Hypothalamus (tissue), 51 donors: ENCODE data around the gene ARHGAP9.
A peak's percentile ranks its signal among the peaks of the same experiment; 100 is the strongest.

Source experiments
- DNase-seq, 51 donors: peaks; one replicate each; lab custom pipeline; 2025; lab: John Stamatoyannopoulos, UW

The ARHGAP9 gene

DNA sequence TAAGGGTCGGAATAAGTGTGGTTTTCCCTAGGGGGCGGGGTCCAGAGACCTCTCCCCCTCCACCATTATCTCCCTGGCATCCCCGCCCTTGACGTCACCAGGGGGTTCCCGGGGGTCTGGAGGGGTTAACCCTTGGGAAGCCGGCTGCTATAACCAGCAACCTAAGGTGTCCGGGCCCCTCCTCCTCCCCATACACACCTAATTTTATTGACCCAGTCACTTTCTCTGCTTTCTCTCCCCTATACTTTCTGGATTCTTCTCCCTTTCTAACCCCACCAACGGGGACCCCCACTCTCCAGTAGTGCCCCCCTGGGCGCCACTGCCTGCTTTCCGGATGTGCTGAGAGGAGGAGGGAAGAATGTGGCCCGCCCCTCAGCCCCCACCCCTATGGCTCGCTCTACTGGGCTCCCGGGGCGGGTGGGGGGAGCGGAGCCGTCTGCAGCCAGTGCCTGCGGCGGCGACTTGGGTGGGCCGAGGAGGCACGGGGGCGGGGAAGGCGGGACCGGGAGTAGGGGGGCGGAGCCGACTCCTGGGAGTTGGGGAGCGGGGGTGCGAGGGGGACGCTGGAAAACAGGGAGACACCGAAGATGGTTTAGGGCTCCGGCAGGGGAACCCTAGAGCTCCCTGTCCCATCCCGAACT is 18.3 kb downstream of the ARHGAP9 start:
- peak in 30 of 51 donors; percentile 10 to 75 (median 44) for DNase-seq

DNA sequence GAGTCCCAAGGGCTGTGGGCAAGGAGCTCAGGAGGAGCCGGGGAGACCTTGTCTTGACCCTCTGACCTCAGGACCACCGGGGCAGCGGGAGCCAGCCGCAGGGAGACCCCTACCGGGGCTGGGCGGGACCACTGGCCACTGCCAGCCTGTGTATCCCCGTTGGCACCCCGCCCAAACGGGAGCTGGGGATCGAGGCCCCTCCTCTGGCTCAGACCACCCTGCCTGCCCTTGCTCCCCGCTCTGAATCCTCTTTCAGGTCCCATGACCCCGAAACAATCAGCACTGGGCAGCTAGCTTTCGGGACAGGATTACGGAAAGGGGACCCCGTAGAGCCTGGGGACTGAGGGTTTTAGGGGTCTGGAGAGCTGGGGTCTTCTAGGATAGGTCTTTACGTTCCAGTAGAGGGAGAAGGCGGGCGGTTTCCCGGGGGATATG is 18.8 kb downstream of the ARHGAP9 start:
- DNase-seq, result peak in 5 of 51 donors; percentile 20 to 53 (median 32)

- no peak for DNase-seq
Observed at GRCh38 chr12:57460468-57460784, 19.2 kb downstream of the ARHGAP9 start.

GRCh38 chr12:57459750-57460467 is 19.8 kb downstream of the ARHGAP9 start, which contains the start of gene GLI1:
TSS of gene GLI1 (plus strand) at chr12:57459785. CDS start at chr12:57463692, 3,907 bp downstream.
- peak in 9 of 51 donors; percentile 23 to 75 (median 65) for DNase-seq

- DNase-seq, result peak; percentile 53 to 92 (median 83)
Observed at GRCh38 chr12:57459055-57459749, 20.5 kb downstream of the ARHGAP9 start.

- no peak for DNase-seq
Observed at GRCh38 chr12:57458665-57459054, 21.0 kb downstream of the ARHGAP9 start.

GRCh38 chr12:57456737-57457490 is 22.8 kb downstream of the ARHGAP9 start:
- no peak for DNase-seq

- peak in 2 of 51 donors; percentile 6 to 23 for DNase-seq
Observed at GRCh38 chr12:57456145-57456700, 23.4 kb downstream of the ARHGAP9 start.

DNA sequence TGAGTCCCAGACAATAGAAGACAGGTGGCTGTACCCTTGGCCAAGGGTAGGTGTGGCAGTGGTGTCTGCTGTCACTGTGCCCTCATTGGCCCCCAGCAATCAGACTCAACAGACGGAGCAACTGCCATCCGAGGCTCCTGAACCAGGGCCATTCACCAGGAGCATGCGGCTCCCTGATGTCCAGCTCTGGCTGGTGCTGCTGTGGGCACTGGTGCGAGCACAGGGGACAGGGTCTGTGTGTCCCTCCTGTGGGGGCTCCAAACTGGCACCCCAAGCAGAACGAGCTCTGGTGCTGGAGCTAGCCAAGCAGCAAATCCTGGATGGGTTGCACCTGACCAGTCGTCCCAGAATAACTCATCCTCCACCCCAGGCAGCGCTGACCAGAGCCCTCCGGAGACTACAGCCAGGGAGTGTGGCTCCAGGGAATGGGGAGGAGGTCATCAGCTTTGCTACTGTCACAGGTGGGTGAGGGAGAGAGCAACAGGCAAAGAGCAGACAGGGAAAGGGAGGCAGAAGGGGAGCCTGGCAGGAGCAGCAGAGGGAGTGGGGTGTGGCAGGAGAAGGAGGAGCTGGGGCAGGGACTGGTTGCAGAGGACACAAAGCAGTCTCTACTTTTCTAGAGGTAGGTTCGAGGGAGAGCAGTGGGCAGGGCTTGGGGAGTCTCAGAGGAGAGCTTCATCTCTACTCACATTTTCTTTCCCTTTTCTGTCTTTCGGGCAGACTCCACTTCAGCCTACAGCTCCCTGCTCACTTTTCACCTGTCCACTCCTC is 24.1 kb downstream of the ARHGAP9 start:
- DNase-seq, result no peak

DNA sequence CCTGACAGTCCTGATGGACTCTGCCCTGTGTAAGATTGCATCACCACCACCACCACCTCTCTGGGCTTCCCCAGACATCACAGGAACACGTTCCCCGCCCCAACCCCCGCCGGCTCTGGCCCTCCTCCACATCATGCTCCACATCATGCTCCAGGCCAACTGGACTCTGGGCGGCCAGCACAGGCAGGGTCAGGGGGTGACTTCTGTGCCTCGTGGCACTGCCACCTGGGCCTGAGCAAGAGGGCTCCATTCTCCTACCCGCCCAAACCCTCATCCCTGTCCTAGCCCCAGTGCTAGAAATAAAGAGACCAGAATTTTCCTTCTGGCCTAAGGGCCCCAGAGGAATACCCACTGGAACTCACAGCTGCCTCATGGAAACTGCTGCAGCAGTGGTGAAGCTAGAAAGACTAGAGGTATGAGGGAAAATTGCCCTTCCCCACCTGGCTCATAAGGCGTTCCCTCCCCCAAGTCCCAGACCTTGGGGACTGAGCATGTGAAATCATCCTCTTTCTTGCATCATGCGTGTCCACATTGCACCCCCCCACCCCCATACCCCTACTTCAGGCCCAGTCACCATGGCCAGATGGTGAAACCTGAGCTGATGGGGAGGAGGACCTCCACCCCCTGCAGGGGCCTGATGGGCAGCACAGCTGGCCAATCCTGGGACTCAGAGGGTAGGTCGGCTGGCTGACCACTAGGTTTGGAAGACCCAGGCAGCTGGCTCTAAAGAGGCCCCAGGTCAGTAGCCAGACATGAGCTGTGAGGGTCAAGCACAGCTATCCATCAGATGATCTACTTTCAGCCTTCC is 24.9 kb downstream of the ARHGAP9 start, which contains the start of gene INHBE:
Gene INHBE, plus strand, starts transcription at position 742 of the 808 bp plus-strand sequence. CDS start 230 bp downstream, outside the sequence.
- DNase-seq, result no peak

DNA sequence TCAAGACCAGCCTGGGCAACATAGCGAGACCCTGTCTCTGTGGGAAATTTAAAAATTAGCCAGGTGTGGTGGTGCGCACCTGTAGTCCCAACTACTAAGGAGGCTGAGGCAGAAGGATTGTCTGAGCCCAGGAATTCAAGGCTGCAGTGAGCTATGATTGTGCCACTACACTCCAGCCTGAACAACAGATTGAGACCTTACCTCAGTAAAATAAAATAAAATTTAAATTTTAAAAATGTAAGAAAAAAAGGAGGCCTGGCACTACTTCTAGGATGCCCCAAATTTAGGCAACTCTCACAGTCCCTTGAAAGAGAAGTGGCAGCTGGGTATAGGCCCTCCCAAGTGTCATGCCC is 25.5 kb downstream of the ARHGAP9 start:
- no peak for DNase-seq

- DNase-seq, result peak in 46 of 51 donors; percentile 11 to 80 (median 59)
Observed at GRCh38 chr12:57452937-57453509, 26.6 kb downstream of the ARHGAP9 start.

DNA sequence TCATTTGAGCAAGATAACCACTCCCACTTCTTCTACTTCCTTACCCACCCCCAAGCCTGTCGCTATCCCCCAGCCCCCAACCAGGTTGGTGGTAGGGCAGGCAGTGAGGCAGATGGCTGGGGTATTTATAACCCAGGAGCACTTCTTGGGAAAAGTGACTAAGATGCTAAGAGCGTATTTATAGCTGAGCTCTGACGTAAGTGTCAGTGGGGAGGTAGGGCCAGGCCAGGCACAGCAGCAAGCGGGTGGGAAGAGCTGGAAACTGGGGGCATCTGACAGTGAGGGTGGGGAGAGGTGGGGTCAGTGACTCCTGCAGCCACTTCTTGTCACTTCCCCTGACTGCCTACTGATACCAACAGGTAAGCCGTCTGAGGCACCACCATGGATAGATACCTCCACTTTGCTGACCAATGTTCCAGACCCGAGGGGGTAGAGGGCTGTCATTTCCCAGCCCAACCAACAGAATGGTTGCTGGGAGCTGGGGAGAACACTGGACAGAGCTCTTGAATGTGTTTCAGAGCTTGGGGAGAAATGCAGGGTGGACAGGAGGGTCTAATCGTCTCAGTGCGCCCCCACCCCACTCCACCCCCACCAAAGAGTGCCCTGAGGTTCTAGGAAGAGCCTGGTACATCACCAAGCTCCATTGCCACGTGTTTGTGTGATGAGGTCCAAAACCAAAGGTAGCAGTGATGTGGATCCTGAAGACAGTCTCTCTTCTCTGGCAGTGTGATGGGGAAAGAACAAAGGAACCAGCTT is 27.3 kb downstream of the ARHGAP9 start:
- peak in 3 of 51 donors; percentile 13 to 50 (median 14) for DNase-seq

DNA sequence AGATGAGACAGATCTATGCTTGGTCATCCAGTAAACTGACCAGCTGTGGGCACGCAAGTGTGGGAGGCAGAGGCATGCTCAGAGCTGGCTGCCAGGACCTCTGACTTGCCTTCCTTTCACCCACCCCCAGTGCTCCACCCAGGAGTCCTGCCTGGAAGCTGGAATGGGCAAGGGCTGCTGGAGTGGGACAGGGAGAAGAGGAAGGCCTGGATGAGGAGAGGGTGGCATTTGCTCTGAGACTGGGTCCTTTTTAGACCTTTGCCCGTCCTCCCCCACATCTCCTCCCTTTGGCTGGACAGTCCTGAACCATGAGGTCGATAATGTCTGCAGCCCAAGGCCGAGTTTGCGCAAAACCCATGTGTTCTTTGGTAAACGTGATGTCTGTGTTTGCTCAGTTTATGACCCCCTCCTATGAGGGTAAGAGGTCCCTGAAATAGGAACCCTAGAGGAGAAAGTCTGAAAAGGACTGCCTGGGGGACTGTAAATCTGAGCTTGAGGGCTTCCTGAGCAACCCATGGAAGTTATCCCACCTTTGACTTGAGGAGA is 28.4 kb downstream of the ARHGAP9 start:
- no peak for DNase-seq

DNA sequence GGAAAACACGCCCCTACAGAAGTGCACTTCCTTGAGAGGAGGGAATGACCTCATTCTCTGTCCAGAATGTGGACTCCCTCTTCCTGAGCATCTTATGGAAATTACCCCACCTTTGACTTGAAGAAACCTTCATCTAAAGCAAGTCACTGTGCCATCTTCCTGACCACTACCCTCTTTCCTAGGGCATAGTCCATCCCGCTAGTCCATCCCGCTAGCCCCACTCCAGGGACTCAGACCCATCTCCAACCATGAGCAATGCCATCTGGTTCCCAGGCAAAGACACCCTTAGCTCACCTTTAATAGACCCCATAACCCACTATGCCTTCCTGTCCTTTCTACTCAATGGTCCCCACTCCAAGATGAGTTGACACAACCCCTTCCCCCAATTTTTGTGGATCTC is 29.6 kb downstream of the ARHGAP9 start:
- DNase-seq, result no peak

GRCh38 chr12:57449375-57449774 is 30.3 kb downstream of the ARHGAP9 start:
- no peak for DNase-seq

DNA sequence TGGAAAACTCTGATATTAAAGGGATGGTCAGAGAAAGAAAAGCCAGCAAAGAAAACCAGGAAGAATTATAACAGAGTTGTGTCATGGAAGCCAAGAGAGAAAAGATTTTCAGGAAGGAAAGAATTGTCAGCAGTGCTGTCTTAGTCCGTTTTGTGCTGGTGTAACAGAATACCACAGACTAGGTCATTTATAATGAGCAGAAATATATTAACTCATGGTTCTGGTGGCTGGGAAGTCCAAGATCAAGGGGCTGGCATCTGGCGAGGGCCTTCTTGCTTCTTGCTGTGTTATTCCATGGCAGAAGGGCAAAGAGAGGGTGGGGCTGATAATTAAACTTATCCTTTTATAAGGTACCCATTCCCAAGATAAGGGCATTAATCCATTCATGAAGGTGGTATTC is 31.0 kb downstream of the ARHGAP9 start:
- DNase-seq, result no peak
